CMK (cell line): ENCODE measurements around the gene PRKCE.

Source experiments
- DNase-seq: peaks from one replicate; pipeline ENCODE4 v3.0.0-alpha.2; 2010; ENCODE audit warnings: low read depth

The PRKCE gene

GRCh38 chr2:45631955-45632354, 19.5 kb upstream of the PRKCE start:
- no peak for DNase-seq

DNA sequence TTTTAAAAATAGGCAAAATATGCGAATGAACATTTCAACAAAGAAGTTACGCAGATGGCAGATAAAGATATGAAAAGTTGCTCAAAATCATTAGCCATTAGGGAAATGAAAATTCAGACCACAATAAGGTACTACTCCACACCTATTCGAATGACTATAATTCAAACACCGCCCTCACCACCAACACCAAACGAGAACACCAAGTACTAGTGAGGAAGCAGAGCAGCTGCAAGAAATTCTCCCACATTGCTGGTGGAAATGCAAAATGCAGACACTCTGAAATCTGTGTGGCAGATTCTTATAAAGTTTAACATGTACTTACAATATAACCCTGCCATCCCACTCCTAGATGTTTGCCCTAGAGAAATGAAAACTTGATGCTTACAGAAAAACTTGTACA, 17.3 kb upstream of the PRKCE start:
- DNase-seq: no peak

DNA sequence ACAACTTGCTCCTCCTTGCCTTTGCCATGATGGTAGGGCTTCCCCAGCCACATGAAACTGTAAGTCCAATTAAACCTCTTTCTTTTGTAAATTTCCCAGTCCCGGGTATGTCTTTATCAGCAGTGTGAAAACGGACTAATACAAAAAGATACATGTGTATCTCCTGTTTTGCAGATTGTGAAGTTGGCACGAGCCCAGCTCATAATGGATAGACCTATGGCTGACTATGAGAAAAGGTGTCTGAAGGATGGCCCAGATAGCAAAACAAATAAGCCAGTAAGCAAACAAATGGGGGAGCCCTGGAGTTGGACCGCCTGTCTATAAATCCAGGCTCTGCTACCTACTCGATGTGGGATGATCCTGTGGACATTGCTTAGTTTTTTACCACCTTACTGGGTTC, 15.5 kb upstream of the PRKCE start:
- DNase-seq: no peak

DNA sequence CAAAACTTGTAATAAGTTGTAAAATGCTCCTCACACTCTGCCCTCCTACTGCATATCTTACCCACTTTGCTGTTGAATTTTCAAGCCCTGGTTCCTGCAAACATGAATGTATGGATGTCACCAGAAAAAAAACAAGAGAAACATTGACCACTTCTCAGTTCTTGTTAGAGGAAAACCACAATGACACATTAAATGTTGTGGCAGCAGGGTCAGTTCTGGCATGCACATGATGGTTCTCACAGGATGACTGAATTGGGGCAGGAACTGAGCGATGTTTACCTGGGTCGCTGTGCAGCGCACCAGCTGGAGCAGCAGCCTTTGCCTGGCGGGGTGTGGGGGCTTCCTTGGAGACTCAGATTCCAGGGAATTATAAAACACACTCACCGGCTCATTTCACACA, 14.0 kb upstream of the PRKCE start:
- DNase-seq: no peak

- no peak for DNase-seq
Measured at GRCh38 chr2:45640576-45640975, 10.9 kb upstream of the PRKCE start.

DNA sequence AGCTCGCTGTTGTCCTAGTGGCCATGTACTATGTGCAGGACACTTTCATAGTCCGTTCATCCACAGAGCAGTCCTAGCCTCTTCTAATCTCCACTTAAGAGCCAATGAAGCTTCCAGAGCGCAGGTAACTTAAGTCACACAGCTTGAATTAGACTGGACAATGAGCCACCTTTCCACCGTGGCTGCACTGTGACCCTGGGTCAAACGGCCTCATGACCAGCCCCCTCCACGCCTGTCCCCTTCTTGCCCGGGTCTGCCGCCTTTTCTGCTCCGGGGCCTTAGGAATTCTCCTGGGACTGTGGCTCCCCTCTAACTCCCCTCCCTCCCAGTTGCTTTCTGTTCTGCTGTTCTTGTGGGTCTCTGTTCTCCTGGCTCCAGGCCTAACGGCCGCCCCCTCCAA, 8.4 kb upstream of the PRKCE start:
- DNase-seq: no peak

DNA sequence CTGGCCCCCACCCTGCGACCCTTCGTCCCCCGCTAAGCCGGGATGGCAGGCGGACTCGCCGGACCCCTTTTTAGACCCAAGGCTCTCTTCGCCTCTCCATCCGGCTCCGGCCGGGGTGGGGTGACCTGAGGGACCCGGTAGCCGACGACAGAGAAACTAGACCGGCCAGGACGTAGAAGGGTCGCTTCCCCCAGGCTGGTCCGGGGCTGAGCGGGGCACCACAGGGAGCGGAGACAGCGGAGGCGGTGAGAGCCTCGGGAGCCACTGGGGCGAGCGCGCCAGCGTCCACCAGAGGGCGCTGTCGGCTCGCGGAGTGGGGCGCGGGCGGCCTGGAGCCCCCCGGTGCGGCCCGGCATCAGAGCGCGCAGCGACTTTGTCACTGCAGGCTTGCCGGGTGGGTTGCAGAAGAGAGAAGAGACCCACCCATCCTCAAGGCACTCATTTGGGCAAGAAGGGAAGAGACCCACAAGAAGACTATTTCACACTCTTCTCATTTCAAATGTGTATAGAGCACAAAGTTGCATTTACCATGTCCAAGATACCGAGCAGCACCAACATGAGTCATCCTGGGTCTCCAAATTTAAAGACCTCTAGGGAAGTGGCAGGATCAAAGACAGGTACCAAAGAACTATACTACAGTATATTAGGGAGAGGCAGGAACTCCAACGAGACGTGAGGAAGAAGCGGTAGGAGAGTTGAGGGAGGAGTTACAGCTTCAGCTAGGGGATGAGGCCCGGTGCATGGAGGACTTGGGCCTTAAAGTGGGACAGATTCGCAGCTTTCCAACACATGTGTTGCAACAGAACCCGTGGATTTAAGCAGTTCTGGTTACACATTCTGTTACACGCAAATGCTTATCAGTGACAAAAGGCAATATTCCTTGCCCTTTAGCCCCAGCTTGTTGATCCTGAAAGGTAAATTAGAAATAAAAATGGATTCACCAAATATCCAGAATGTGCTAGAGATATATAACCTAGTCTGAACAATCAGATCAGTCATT, 7.6 kb upstream of the PRKCE start:
- no peak for DNase-seq

DNA sequence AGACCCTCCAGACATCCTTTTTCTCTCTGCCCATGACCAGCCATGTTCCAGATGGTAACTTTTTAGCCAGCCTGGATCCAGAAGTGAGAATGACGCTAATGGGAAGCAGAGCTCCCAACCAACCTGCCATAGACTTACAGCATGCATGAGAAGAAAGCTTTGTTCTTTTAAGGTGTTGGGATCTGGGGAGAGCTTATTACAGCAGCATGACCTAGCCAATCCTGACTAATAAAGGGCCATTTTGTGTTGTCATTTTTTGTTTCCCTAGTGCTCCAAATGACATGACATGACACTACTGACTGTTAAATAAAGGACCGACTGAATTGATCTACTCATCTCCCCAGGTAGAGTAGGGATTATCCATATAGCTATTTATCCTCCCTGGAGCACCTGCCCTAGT, 5.2 kb upstream of the PRKCE start:
- DNase-seq: no peak

DNA sequence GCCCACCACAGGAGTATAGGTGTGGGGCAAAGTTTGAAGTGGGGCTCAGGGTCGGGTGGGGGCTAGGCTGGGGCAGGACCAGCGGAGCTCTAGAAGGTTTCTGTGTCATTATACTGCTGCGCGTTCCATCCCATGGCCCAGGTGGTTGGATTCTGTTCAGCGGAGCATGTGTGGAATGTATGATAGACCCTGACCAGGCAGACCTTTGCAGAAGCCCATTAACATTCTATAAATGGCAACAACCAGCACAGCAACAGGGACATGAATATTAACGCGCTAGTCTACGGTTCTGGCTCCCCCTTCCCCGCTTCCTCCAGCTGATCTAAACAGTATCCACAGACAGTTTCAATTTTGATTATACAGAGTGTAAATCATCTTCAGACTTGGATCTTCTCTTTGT, 4.1 kb upstream of the PRKCE start:
- no peak for DNase-seq

GRCh38 chr2:45647986-45648520, 3.4 kb upstream of the PRKCE start:
- no peak for DNase-seq

- DNase-seq: no peak
Measured at GRCh38 chr2:45648636-45649035, 2.8 kb upstream of the PRKCE start.

DNA sequence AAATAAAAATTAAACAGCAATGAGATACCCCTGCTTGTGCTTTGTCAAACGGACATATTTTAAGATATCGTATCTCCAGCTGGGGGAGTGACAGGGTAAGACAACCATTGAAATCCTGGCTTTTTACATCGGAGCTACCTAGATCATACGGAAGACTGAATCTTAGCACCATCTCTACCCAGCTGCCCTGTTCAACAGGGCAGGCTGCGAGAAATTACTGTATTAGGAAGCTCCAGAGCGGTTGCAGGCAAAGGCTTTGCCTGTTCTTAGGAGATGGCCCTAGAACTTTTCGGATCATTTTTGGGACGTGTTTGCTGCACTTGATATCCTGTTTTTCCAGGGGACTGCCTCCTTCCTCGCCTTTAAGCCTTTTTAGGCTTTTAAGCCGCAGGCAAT, 2.0 kb upstream of the PRKCE start:
- DNase-seq: no peak

GRCh38 chr2:45649858-45650811, 1.3 kb upstream of the PRKCE start:
- DNase-seq: no peak

DNA sequence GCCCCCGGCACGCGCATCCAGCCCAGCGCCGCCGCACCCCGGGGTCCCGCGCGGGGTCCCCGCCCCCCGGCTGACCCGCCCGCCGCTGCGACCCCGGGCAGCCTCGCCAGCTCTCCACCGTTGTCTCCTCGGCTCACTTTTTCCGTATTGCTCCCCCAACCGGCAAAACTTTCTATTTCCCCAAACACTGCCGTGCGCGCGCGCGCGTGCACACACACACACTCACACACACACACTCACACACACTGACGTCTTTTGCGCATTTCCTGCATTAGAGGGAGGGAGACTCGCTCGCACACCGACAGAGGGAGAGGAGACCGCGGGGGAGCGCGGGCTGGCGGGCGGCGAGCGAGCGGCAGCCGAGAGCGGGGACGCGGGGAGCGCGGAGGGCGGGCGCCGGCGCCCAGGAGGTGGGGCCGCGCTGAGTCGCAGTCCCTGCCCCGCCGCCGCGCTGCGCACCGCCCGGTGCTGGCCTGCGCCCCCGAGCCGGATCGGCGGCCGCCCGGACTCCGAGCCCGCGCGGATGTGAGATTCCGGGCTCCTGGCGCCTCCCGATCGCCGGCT, 542 bp upstream of the PRKCE start:
- DNase-seq: peak; percentile 73

GRCh38 chr2:45652090-45653031, 886 bp downstream of the PRKCE start:
- no peak for DNase-seq

- no peak for DNase-seq
Measured at GRCh38 chr2:45653122-45653913, 1.8 kb downstream of the PRKCE start.

- no peak for DNase-seq
Measured at GRCh38 chr2:45654250-45654649, 2.8 kb downstream of the PRKCE start.

DNA sequence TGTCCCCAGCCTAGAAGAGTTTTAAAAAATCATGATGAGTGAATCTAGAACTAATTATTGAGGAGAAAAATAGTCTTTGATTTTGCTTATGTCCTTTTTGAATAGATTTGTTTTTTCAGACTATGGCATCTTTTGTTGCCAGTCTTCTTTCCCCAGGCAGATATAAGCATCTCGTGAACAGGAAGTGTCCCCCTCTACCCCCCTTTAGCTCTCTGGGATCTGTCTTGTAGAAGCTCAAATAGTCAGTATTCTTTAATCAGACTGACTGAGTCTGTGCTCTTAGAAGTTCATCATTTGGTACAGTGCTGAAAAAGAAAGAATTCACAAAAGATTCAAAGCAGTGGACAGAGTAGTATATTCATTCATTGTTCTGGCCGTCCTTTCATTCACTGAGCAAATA, 10.4 kb downstream of the PRKCE start:
- DNase-seq: no peak

- DNase-seq: no peak
Measured at GRCh38 chr2:45664635-45665261, 13.3 kb downstream of the PRKCE start.

DNA sequence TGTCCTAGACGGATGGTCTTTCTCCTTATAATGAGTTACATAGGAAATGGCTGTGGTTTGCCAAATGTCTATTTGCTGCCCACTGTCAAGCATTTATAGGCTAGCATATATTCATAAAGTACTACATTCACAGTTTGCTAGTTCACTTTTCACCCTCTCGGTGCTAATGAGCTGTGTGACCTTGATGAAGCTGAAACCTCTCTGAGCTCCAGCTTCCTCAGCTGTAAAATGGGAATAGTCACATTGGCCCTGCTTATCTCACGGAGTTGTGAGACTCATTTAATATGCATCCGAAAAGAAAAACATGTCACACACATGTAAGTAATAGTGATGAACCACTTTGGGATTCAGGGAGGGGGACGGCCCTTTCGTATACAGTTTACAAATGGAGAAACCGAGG, 17.0 kb downstream of the PRKCE start:
- DNase-seq: no peak
